HepG2 (cell line): Measurements from ENCODE around the gene STK32C. TPM values are rescaled to one million over a fixed set of nuclear protein-coding genes. Genes with fewer than 3 reads are reported as not detected.

Experiments used
- BCLAF1 ChIP-seq: fragments of 450-650 bp; IDR thresholded peaks from 2 replicates; pipeline ENCODE4 v1.6.1; 2017; ENCODE audit warnings: mild to moderate bottlenecking
- BHLHE40 ChIP-seq: IDR thresholded peaks from 2 replicates; pipeline ENCODE4 v1.6.1; 2011; ENCODE audit warnings: low read length, improper control_type of control experiment
- CHD2 ChIP-seq: IDR thresholded peaks from 2 replicates; pipeline ENCODE4 v1.6.1; 2011; ENCODE audit warnings: low read depth, low read length, improper control_type of control experiment
- GLMP ChIP-seq: sonication (generic); formaldehyde crosslinking; IDR thresholded peaks from 2 replicates; pipeline ENCODE4 v1.9.0; 2021; ENCODE audit warnings: missing genetic modification reagents, mild to moderate bottlenecking, borderline replicate concordance
- GPBP1L1 ChIP-seq: sonication (generic); formaldehyde crosslinking; IDR thresholded peaks from 2 replicates; pipeline ENCODE4 v1.5.0; 2020; ENCODE audit warnings: mild to moderate bottlenecking, missing genetic modification reagents
- GTF2F1 ChIP-seq: fragments of 150-350 bp; IDR thresholded peaks from 2 replicates; pipeline ENCODE4 v1.6.1; 2014; ENCODE audit warnings: low read length
- HINFP ChIP-seq: sonication (generic); formaldehyde crosslinking; IDR thresholded peaks from 2 replicates; pipeline ENCODE4 v1.4.0; 2020; ENCODE audit warnings: low read depth, mild to moderate bottlenecking, missing genetic modification reagents
- JDP2 ChIP-seq: sonication (generic); formaldehyde crosslinking; IDR thresholded peaks from 2 replicates; pipeline ENCODE4 v1.8.1; 2022; ENCODE audit warnings: missing genetic modification reagents, borderline replicate concordance
- KDM5A ChIP-seq: fragments of 200-600 bp; sonication (generic); IDR thresholded peaks from 2 replicates; pipeline ENCODE4 v1.7.0; 2018; ENCODE audit warnings: antibody characterized with exemption, mild to moderate bottlenecking, low read length, borderline replicate concordance
- NRL ChIP-seq: sonication (generic); formaldehyde crosslinking; IDR thresholded peaks from 2 replicates; pipeline ENCODE4 v1.5.0; 2020; ENCODE audit warnings: missing genetic modification reagents, mild to moderate bottlenecking, moderate library complexity, borderline replicate concordance
- RBFOX2 ChIP-seq: fragments of 200-400 bp; formaldehyde crosslinking; IDR thresholded peaks from 2 replicates; pipeline ENCODE4 v1.6.1; 2017; ENCODE audit warnings: low read depth, mild to moderate bottlenecking, low read length
- SMARCE1 ChIP-seq: fragments of 450-650 bp; IDR thresholded peaks from 2 replicates; pipeline ENCODE4 v1.6.1; 2017; ENCODE audit warnings: borderline replicate concordance
- ZBTB42 ChIP-seq: sonication (generic); formaldehyde crosslinking; IDR thresholded peaks from 2 replicates; pipeline ENCODE4 v1.5.0; 2020; ENCODE audit warnings: mild to moderate bottlenecking, missing genetic modification reagents
- ZNF431 ChIP-seq: sonication (generic); formaldehyde crosslinking; IDR thresholded peaks from 2 replicates; pipeline ENCODE4 v1.9.0; 2022; ENCODE audit warnings: missing genetic modification reagents, low read depth, mild to moderate bottlenecking, borderline replicate concordance
- ZNF432 ChIP-seq: sonication (generic); formaldehyde crosslinking; IDR thresholded peaks from 2 replicates; pipeline ENCODE4 v1.5.0; 2020; ENCODE audit warnings: missing genetic modification reagents, mild to moderate bottlenecking, borderline replicate concordance
- ZNF468 ChIP-seq: sonication (generic); formaldehyde crosslinking; IDR thresholded peaks from 2 replicates; pipeline ENCODE4 v1.8.0; 2022; ENCODE audit warnings: mild to moderate bottlenecking, moderate library complexity, missing genetic modification reagents
- ZNF496 ChIP-seq: sonication (generic); formaldehyde crosslinking; IDR thresholded peaks from 2 replicates; pipeline ENCODE4 v1.8.1; 2023; ENCODE audit warnings: mild to moderate bottlenecking, moderate library complexity, missing genetic modification reagents; ENCODE audit not compliant: insufficient replicate concordance
- ZNF550 ChIP-seq: sonication (generic); formaldehyde crosslinking; IDR thresholded peaks from 2 replicates; pipeline ENCODE4 v1.4.0; 2020; ENCODE audit warnings: mild to moderate bottlenecking, missing genetic modification reagents, borderline replicate concordance
- ZNF773 ChIP-seq: sonication (generic); formaldehyde crosslinking; IDR thresholded peaks from 2 replicates; pipeline ENCODE4 v1.4.0; 2020; ENCODE audit warnings: missing genetic modification reagents, borderline replicate concordance
- polyA plus RNA-seq, 8 experiments: library from polyadenylated mRNA; depleted of rRNA in 3 of 8; stranded (reverse) in 7 of 8; unstranded in 1 of 8; fragments of >200 nt; fragmentation: Illumina TruSeq in 4 of 8; extraction: Trizol in 4 of 8; gene quantifications; 2 replicates each; pipeline versions ENCODE4 v1.2.1 to v1.2.3, GENCODE V29; 2011 to 2016; ENCODE audit warnings: low read depth in 4 of 8, missing spikeins in 1 of 8, mixed read lengths in 1 of 8; ENCODE audit not compliant: insufficient read depth in 1 of 8
- total RNA-seq, 5 experiments: library from RNA; depleted of rRNA; stranded (reverse); fragments of >200 nt; fragmentation: Illumina TruSeq; extraction: Trizol; gene quantifications; 2 replicates each; pipeline ENCODE4 v1.2.3, GENCODE V29; 2016; ENCODE audit warnings: low read depth in 1 of 5

The STK32C gene
- total and polyA plus RNA-seq, 2 of the 13 experiments (the other 11 are each of a cell fraction or from before 2014, with no cell fraction given) = 10.9 to 19.4 TPM

GRCh38 chr10:132306864-132307751, 642 bp downstream of the STK32C start (continued):
- TF ChIP-seq BCLAF1 (no peak), ZNF773 (CRISPR knock-in tag) (no peak), JDP2 (CRISPR knock-in tag) (no peak), BHLHE40 (no peak), NRL (CRISPR knock-in tag) (no peak), CHD2 (no peak), SMARCE1 (no peak), GTF2F1 (no peak), GPBP1L1 (CRISPR knock-in tag) (no peak), ZNF468 (no peak), ZNF496 (CRISPR knock-in tag) (no peak), ZBTB42 (CRISPR knock-in tag) (no peak), ZNF550 (CRISPR knock-in tag) (no peak), KDM5A (no peak), HINFP (CRISPR knock-in tag) (no peak), ZNF432 (CRISPR knock-in tag) (no peak), RBFOX2 (0 out of 2 replicates have a peak, but pooled peaks have one; percentile 15), ZNF431 (CRISPR knock-in tag) (no peak), GLMP (CRISPR knock-in tag) (no peak)
